Stimulated activated CD8-positive, alpha-beta memory T cell treated with anti-CD3 and anti-CD28 coated beads, Interleukin-4, amount 100 ng/mL, for 1 hour (primary cell): ENCODE data around the gene B3GNT7.
"Not testable (repeated sequence)": the region's sequence is repeated elsewhere in the genome, so short reads cannot be mapped to it uniquely, and the experiment has no call there.

Experiments
- DNase-seq, 2 donors: peaks; one replicate each; pipeline ENCODE4 v3.0.0-alpha.2; 2020; ENCODE audit warnings: low read depth in 2 of 2, low spot score in 1 of 2

The B3GNT7 gene

GRCh38 chr2:231399853-231400680, 4.6 kb downstream of the B3GNT7 start:
- no peak for DNase-seq

- not testable (repeated sequence) for DNase-seq
Observed at GRCh38 chr2:231400681-231401080, 5.2 kb downstream of the B3GNT7 start.

GRCh38 chr2:231401101-231401500, 5.6 kb downstream of the B3GNT7 start:
- DNase-seq = not testable (repeated sequence)

GRCh38 chr2:231403421-231404182, 8.1 kb downstream of the B3GNT7 start:
- not testable (repeated sequence) for DNase-seq

- DNase-seq = not testable (repeated sequence)
Observed at GRCh38 chr2:231404183-231404578, 8.7 kb downstream of the B3GNT7 start.

- DNase-seq = not testable (repeated sequence)
Observed at GRCh38 chr2:231405601-231406367, 10.3 kb downstream of the B3GNT7 start.

GRCh38 chr2:231407686-231408085, 12.2 kb downstream of the B3GNT7 start:
- DNase-seq = not testable (repeated sequence)

- DNase-seq = not testable (repeated sequence)
Observed at GRCh38 chr2:231408304-231408703, 12.8 kb downstream of the B3GNT7 start.

GRCh38 chr2:231409776-231410175, 14.3 kb downstream of the B3GNT7 start:
- DNase-seq = no peak

GRCh38 chr2:231410293-231411004, 14.9 kb downstream of the B3GNT7 start:
- no peak for DNase-seq

GRCh38 chr2:231411237-231411636, 15.7 kb downstream of the B3GNT7 start:
- DNase-seq = no peak

GRCh38 chr2:231411831-231412617, 16.5 kb downstream of the B3GNT7 start:
- DNase-seq = peak; percentile 52 to 54

GRCh38 chr2:231412618-231412963, 17.1 kb downstream of the B3GNT7 start:
- DNase-seq = no peak

GRCh38 chr2:231413456-231413855, 17.9 kb downstream of the B3GNT7 start:
- DNase-seq = no peak

- DNase-seq = no peak
Observed at GRCh38 chr2:231413921-231414476, 18.5 kb downstream of the B3GNT7 start.

GRCh38 chr2:231415029-231415428, 19.5 kb downstream of the B3GNT7 start:
- DNase-seq = no peak

GRCh38 chr2:231418820-231419640, 23.5 kb downstream of the B3GNT7 start:
- DNase-seq = no peak

GRCh38 chr2:231421051-231421580, 25.6 kb downstream of the B3GNT7 start:
- no peak for DNase-seq

- DNase-seq = no peak
Observed at GRCh38 chr2:231422056-231422455, 26.5 kb downstream of the B3GNT7 start.
